ENCODE results near the gene AADACL4. TPM values are rescaled to one million over a fixed set of nuclear protein-coding genes. Genes with fewer than 3 reads are reported as not detected.

AADACL4 gene
- total and polyA plus RNA-seq, 9 of the 15 experiments (the other 6 are each of a cell fraction or from before 2014, with no cell fraction given): not detected

DNA sequence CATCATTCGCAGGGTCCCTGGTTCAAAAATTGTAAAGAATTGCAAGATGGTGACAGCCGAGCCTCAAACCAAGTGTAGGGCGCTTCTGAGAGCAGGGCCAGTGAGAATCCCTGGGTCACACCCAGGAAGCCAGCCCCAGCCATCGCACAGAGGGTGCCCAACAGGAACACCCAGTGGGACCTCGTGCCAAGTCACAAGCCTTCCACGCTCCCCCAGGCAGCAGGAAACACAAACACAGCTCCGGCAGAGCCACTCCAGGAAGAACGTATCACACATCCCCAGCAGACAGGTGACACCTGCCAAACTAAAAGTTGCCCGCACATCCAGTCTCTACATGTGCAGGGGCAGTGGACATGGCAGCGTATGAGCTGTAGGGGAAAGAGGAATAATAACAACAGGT, 46.1 kb upstream of the AADACL4 start:
- peaks cover 18% of the 10 kb centered on the region for H4K20me1 ChIP-seq (replicated peaks; ENCODE audit: control insufficient read depth, insufficient read depth, low read length)
- H3K9ac ChIP-seq (ENCODE audit: insufficient read depth in 1 of 2, low read depth in 2 of 2, low read length in 2 of 2): no peak overlapping the region
- no TSS peak for BruUV-seq (replicated peaks)
- POLR2A ChIA-PET: interaction anchor here (0.9 to 1.8 kb wide), 4 partner anchors 17 to 159 kb away, joined by 3 to 7 read pairs (median 4); no protein-coding TSS in a partner anchor
- H3K79me2 ChIP-seq (ENCODE audit: control insufficient read depth, insufficient read depth, low read length): peaks cover 89% of the 10 kb centered on the region
- CTCF ChIA-PET (ENCODE audit: low intra/inter-chr PET ratio): no interaction called here
- 89% methylated on average over 10 of the region's 10 CpGs for WGBS (ENCODE audit: insufficient coverage, low coverage, missing lambda C conversion rate)
- no peak overlapping the region for H3K4me3 ChIP-seq
- DNase-seq (ENCODE audit: extremely low read depth in 1 of 4, low spot score in 3 of 4): no peak
- in situ Hi-C loops (cut with MboI): no loop called here
- no peak for TF ChIP-seq ZC3H4 (CRISPR knock-in tag; IDR thresholded peaks at IDR 0.05; ENCODE audit: borderline replicate concordance)
- TF ChIP-seq, protein P1, sequence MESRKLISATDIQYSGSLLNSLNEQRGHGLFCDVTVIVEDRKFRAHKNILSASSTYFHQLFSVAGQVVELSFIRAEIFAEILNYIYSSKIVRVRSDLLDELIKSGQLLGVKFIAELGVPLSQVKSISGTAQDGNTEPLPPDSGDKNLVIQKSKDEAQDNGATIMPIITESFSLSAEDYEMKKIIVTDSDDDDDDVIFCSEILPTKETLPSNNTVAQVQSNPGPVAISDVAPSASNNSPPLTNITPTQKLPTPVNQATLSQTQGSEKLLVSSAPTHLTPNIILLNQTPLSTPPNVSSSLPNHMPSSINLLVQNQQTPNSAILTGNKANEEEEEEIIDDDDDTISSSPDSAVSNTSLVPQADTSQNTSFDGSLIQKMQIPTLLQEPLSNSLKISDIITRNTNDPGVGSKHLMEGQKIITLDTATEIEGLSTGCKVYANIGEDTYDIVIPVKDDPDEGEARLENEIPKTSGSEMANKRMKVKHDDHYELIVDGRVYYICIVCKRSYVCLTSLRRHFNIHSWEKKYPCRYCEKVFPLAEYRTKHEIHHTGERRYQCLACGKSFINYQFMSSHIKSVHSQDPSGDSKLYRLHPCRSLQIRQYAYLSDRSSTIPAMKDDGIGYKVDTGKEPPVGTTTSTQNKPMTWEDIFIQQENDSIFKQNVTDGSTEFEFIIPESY (CRISPR knock-in tag; IDR thresholded peaks at IDR 0.05): no peak
- TF ChIP-seq NR4A1 (CRISPR knock-in tag; IDR thresholded peaks at IDR 0.05): no peak
- no peak for TF ChIP-seq NR4A1 (tag; IDR thresholded peaks at IDR 0.05)
- TF ChIP-seq, protein P2, sequence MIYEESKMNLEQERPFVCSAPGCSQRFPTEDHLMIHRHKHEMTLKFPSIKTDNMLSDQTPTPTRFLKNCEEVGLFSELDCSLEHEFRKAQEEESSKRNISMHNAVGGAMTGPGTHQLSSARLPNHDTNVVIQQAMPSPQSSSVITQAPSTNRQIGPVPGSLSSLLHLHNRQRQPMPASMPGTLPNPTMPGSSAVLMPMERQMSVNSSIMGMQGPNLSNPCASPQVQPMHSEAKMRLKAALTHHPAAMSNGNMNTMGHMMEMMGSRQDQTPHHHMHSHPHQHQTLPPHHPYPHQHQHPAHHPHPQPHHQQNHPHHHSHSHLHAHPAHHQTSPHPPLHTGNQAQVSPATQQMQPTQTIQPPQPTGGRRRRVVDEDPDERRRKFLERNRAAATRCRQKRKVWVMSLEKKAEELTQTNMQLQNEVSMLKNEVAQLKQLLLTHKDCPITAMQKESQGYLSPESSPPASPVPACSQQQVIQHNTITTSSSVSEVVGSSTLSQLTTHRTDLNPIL (CRISPR knock-in tag; IDR thresholded peaks at IDR 0.05): no peak
- no peak for TF ChIP-seq HLTF (IDR thresholded peaks at IDR 0.05)
- no peak for TF ChIP-seq IFI16 (CRISPR knock-in tag; IDR thresholded peaks at IDR 0.05)
- TF ChIP-seq ZNF445 (CRISPR knock-in tag; IDR thresholded peaks at IDR 0.05; ENCODE audit: low read depth): no peak
- no peak for TF ChIP-seq ATF1 (CRISPR knock-in tag; IDR thresholded peaks at IDR 0.05)
- TF ChIP-seq ATF1 (tag; IDR thresholded peaks at IDR 0.05): no peak
- no peak for TF ChIP-seq TRIM28 (IDR thresholded peaks at IDR 0.05)
- TF ChIP-seq TAF7 (tag; IDR thresholded peaks at IDR 0.05): no peak
- no peak for TF ChIP-seq SMAD3 (CRISPR knock-in tag; conservative IDR thresholded peaks at IDR 0.05)
- TF ChIP-seq HMGXB4 (CRISPR knock-in tag; IDR thresholded peaks at IDR 0.05): no peak
- no peak for TF ChIP-seq ZFP30 (CRISPR knock-in tag; IDR thresholded peaks at IDR 0.05; ENCODE audit: borderline replicate concordance)
- TF ChIP-seq CC2D1A (IDR thresholded peaks at IDR 0.05): no peak
- H3K4me1 ChIP-seq (replicated peaks in 1 of 2; ENCODE audit: control insufficient read depth in 2 of 2, insufficient read depth in 2 of 2, low read length in 2 of 2): peaks cover 18 to 41% of the 10 kb centered on the region in 2 experiments
- no peak overlapping the region for H2AFZ ChIP-seq (ENCODE audit: low read depth, low read length)
- H3K36me3 ChIP-seq (ENCODE audit: control insufficient read depth, insufficient read depth, low read length): peaks cover 74% of the 10 kb centered on the region
- H3K27ac ChIP-seq (ENCODE audit: extremely low read depth, low read depth, low read length): no peak overlapping the region
- ATAC-seq: no peak
- FAIRE-seq: no peak
- no peaks in the 10 kb centered on the region for H3K9me3 ChIP-seq (replicated peaks; ENCODE audit: control insufficient read depth, insufficient read depth, low read depth, low read length)
- intact Hi-C loops (cut with micrococcal nuclease): no loop called here
- no peak overlapping the region for H3K4me2 ChIP-seq (ENCODE audit: insufficient read depth, low read length)
- no peaks in the 10 kb centered on the region for H3K27me3 ChIP-seq (ENCODE audit: control insufficient read depth in 2 of 2, insufficient read depth in 2 of 2, low read length in 2 of 2)
- H3K9me1 ChIP-seq (ENCODE audit: control insufficient read depth, insufficient read depth, low read length): peaks cover 12% of the 10 kb centered on the region

Data from K562 (cell line).